H9 (cell line): Measurements from ENCODE around the gene TRAF3IP1. TPM values are rescaled to one million over a fixed set of nuclear protein-coding genes. Genes with fewer than 3 reads are reported as not detected.

Experiments used
- DNase-seq: peaks from one replicate; pipeline ENCODE4 v3.0.0-alpha.2; 2017
- H2AFZ ChIP-seq: one replicate; pipeline ENCODE4 v1.6.1; 2013; ENCODE audit warnings: mild to moderate bottlenecking, low read length, control low read depth, moderate library complexity
- H2AK5ac ChIP-seq: 2 replicates; pipeline ENCODE4 v1.6.1; 2013; ENCODE audit warnings: low read length, control low read depth, mixed read lengths; ENCODE audit not compliant: insufficient read length
- H2BK120ac ChIP-seq: one replicate; pipeline ENCODE4 v1.6.1; 2013; ENCODE audit warnings: low read depth, mild to moderate bottlenecking, low read length, control low read depth, inconsistent platforms; ENCODE audit not compliant: poor library complexity, severe bottlenecking
- H2BK12ac ChIP-seq: 2 replicates; pipeline ENCODE4 v1.6.1; 2013; ENCODE audit warnings: low read length, control low read depth, mixed read lengths, low read depth; ENCODE audit not compliant: insufficient read length
- H2BK15ac ChIP-seq: 2 replicates; pipeline ENCODE4 v1.6.1; 2013; ENCODE audit warnings: low read depth, low read length, control low read depth
- H2BK20ac ChIP-seq: one replicate; pipeline ENCODE4 v1.6.1; 2013; ENCODE audit warnings: low read depth, mild to moderate bottlenecking, low read length, control low read depth, inconsistent platforms; ENCODE audit not compliant: poor library complexity, severe bottlenecking
- H2BK5ac ChIP-seq: 2 replicates; pipeline ENCODE4 v1.6.1; 2013; ENCODE audit warnings: low read length, control low read depth, mixed read lengths; ENCODE audit not compliant: insufficient read length
- H3K14ac ChIP-seq: 2 replicates; pipeline ENCODE4 v1.6.1; 2013; ENCODE audit warnings: low read length, control low read depth; ENCODE audit not compliant: insufficient read depth
- H3K18ac ChIP-seq: 2 replicates; pipeline ENCODE4 v1.6.1; 2013; ENCODE audit warnings: low read depth, mild to moderate bottlenecking, mixed read lengths, low read length, control low read depth; ENCODE audit not compliant: insufficient read length
- H3K23ac ChIP-seq: 2 replicates; pipeline ENCODE4 v1.6.1; 2013; ENCODE audit warnings: low read length, control low read depth, mixed read lengths, low read depth; ENCODE audit not compliant: insufficient read length
- H3K23me2 ChIP-seq: 2 replicates; pipeline ENCODE4 v1.6.1; 2013; ENCODE audit warnings: low read depth, mild to moderate bottlenecking, mixed read lengths, low read length, control low read depth; ENCODE audit not compliant: insufficient read length, poor library complexity, severe bottlenecking
- H3K27ac ChIP-seq: 2 replicates; pipeline ENCODE4 v1.5.1; 2013; ENCODE audit warnings: low read length, control low read depth, mixed read lengths, low read depth; ENCODE audit not compliant: insufficient read length
- H3K27me3 ChIP-seq: 2 replicates; pipeline ENCODE4 v1.6.1; 2013; ENCODE audit warnings: low read length, control low read depth, inconsistent platforms; ENCODE audit not compliant: insufficient read depth
- H3K4ac ChIP-seq: 2 replicates; pipeline ENCODE4 v1.6.1; 2013; ENCODE audit warnings: low read depth, mild to moderate bottlenecking, control low read depth, inconsistent platforms, low read length, moderate library complexity
- H3K4me1 ChIP-seq: 2 replicates; pipeline ENCODE4 v1.6.1; 2013; ENCODE audit warnings: low read length, control low read depth, inconsistent platforms; ENCODE audit not compliant: insufficient read depth
- H3K4me2 ChIP-seq: 2 replicates; pipeline ENCODE4 v1.6.1; 2013; ENCODE audit warnings: low read length, control low read depth, mixed read lengths; ENCODE audit not compliant: insufficient read length, insufficient read depth
- H3K56ac ChIP-seq: 2 replicates; pipeline ENCODE4 v1.6.1; 2013; ENCODE audit warnings: low read depth, mild to moderate bottlenecking, mixed read lengths, low read length, control low read depth; ENCODE audit not compliant: insufficient read length
- H3K79me1 ChIP-seq: 2 replicates; pipeline ENCODE4 v1.6.1; 2013; ENCODE audit warnings: low read depth, mild to moderate bottlenecking, moderate library complexity, low read length, control low read depth, inconsistent platforms; ENCODE audit not compliant: insufficient read depth, poor library complexity, severe bottlenecking
- H3K79me2 ChIP-seq: 2 replicates; pipeline ENCODE4 v1.6.1; 2013; ENCODE audit warnings: low read length, control low read depth, inconsistent platforms; ENCODE audit not compliant: insufficient read depth
- H3K9ac ChIP-seq: 2 replicates; pipeline ENCODE4 v1.6.1; 2013; ENCODE audit warnings: low read length, control low read depth, mixed read lengths; ENCODE audit not compliant: insufficient read length; ENCODE audit errors: extremely low read depth
- H3K9me3 ChIP-seq: one replicate; pipeline ENCODE4 v1.6.1; 2013; ENCODE audit warnings: low read depth, low read length, inconsistent platforms; ENCODE audit not compliant: control insufficient read depth
- H3T11ph ChIP-seq: one replicate; pipeline ENCODE4 v1.6.1; 2013; ENCODE audit warnings: mild to moderate bottlenecking, low read length, control low read depth, inconsistent platforms
- H4K20me1 ChIP-seq: one replicate; pipeline ENCODE4 v1.6.1; 2013; ENCODE audit not compliant: control insufficient read depth, insufficient read length, insufficient read depth
- H4K5ac ChIP-seq: 2 replicates; pipeline ENCODE4 v1.6.1; 2013; ENCODE audit warnings: low read depth, mild to moderate bottlenecking, mixed read lengths, low read length, control low read depth; ENCODE audit not compliant: insufficient read length
- H4K8ac ChIP-seq: replicated peaks from 2 replicates; pipeline ENCODE4 v1.6.1; 2013; ENCODE audit warnings: low read length, control low read depth, mixed read lengths, low read depth; ENCODE audit not compliant: insufficient read length
- H4K91ac ChIP-seq: 2 replicates; pipeline ENCODE4 v1.6.1; 2013; ENCODE audit warnings: low read depth, mild to moderate bottlenecking, moderate library complexity, mixed read lengths, low read length, control low read depth; ENCODE audit not compliant: insufficient read length
- H3K27ac Mint-ChIP-seq, 3 experiments: 2 replicates in 2 of 3; 3 replicates in 1 of 3; pipeline ENCODE4 v1.8.0; 2020 to 2021; ENCODE audit warnings: mixed read lengths in 3 of 3, mild to moderate bottlenecking in 1 of 3, moderate library complexity in 1 of 3
- H3K27me3 Mint-ChIP-seq: 2 replicates; pipeline ENCODE4 v1.8.0; 2021; ENCODE audit warnings: low read depth, mild to moderate bottlenecking, moderate library complexity, mixed read lengths
- H3K36me3 Mint-ChIP-seq, 3 experiments: 2 replicates in 2 of 3; 3 replicates in 1 of 3; pipeline ENCODE4 v1.8.0; 2020 to 2021; ENCODE audit warnings: low read depth in 3 of 3, mixed read lengths in 3 of 3; ENCODE audit not compliant: insufficient read depth in 1 of 3
- H3K4me1 Mint-ChIP-seq, 2 experiments: 2 replicates each; pipeline ENCODE4 v1.8.0; 2020; ENCODE audit warnings: mixed read lengths in 2 of 2
- H3K4me3 Mint-ChIP-seq, 2 experiments: 2 replicates in 1 of 2; 3 replicates in 1 of 2; pipeline ENCODE4 v1.8.0; 2020 to 2021; ENCODE audit warnings: mild to moderate bottlenecking in 2 of 2, mixed read lengths in 2 of 2, moderate library complexity in 1 of 2
- H3K9me3 Mint-ChIP-seq, 2 experiments: 2 replicates in 1 of 2; 3 replicates in 1 of 2; pipeline ENCODE4 v1.8.0; 2020; ENCODE audit warnings: mild to moderate bottlenecking in 2 of 2, mixed read lengths in 2 of 2, moderate library complexity in 1 of 2
- WGBS: extraction: QIAGEN DNeasy Blood & Tissue Kit; methylation state at CpG from one replicate; pipeline ENCODE4 v1.1.7; 2013; ENCODE audit warnings: missing lambda C conversion rate, low lambda C conversion rate, mixed read lengths; ENCODE audit not compliant: insufficient read length; ENCODE audit errors: extremely low coverage; 5-methylcytosine and 5-hydroxymethylcytosine counted together
- total RNA-seq: library from RNA; stranded (reverse); gene quantifications from 2 replicates; pipeline ENCODE4 v1.2.1, GENCODE V29; 2021
- TF ChIP-seq, protein P1 (sequence below): fragments of 200-600 bp; sonication (generic); conservative IDR thresholded peaks from 3 replicates; pipeline ENCODE4 v1.8.0; 2021; ENCODE audit warnings: antibody characterized with exemption, mild to moderate bottlenecking

TRAF3IP1 gene
- total RNA-seq, 1 experiment from 2014 or later: 16.4 TPM

DNA sequence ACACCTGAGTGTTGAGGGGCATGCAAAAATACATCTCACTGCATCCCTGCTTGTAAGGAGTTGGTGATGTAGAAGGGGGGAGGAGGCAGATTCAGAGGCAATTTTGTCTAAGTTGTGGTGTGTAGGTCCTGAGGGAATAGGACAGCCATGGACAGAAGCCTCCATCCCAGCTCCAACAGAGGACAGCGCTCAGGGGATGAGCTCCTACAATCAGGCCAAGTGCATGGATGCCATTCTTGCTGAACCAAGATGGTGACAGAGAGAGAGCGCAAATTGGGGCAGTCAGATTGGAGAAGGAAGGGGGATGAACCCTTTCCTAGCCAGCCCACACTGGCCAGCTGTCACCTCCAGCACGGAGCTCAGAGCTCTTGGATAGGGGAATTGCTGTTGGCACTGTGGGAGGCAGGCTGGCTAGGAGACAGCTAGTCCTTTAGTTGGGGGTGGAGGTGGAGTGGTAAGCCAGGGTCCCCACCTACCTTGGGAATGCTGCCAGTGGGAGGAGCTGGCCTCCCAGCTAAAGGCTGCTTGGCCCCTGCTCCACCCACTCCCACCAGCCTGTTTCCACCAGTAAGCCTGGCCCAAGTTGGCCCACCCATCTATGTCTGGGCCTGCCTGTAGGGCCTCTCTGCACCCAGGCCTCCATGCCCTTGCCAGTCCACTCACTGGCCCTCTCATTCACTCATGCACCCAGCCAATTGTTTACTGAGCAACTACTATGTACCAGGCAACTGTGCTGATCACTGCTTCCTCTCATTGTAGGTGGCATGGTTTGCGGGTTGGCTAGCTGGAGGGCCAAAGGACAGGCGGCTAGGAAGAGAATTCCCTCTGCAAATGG, 29.4 kb upstream of the TRAF3IP1 start:
- Mint-ChIP-seq H3K4me3 (no peak overlapping the region; a peak in 1 of 5 replicates), H3K36me3 (no peaks in the 10 kb centered on the region; a peak in 1 of 7 replicates), H3K27me3 (peaks cover 24% of the 10 kb centered on the region), H3K9me3 (no peaks in the 10 kb centered on the region), H3K4me1 (peaks cover 25 to 37% of the 10 kb centered on the region in 2 experiments), H3K27ac (no peak overlapping the region)
- Histone ChIP-seq H3K79me1 (no peaks in the 10 kb centered on the region), H2BK5ac (no peak overlapping the region), H2AK5ac (no peak overlapping the region), H3K27ac (no peak overlapping the region), H3K23ac (no peak overlapping the region), H3K9me3 (no peaks in the 10 kb centered on the region), H3K23me2 (peaks cover 11% of the 10 kb centered on the region), H3K18ac (no peak overlapping the region), H3K9ac (no peak overlapping the region), H2BK20ac (no peak overlapping the region), H4K8ac (no peak overlapping the region), H2AFZ (no peak overlapping the region), H3K79me2 (no peaks in the 10 kb centered on the region), H2BK15ac (no peak overlapping the region), H3K14ac (no peak overlapping the region), H3K4ac (no peak overlapping the region), H4K91ac (no peak overlapping the region), H4K5ac (no peak overlapping the region), H3K56ac (no peak overlapping the region), H3K27me3 (no peaks in the 10 kb centered on the region), H3K4me1 (no peaks in the 10 kb centered on the region), H4K20me1 (no peaks in the 10 kb centered on the region), H3T11ph (no peak overlapping the region), H2BK120ac (no peak overlapping the region), H3K4me2 (no peak overlapping the region), H2BK12ac (no peak overlapping the region)
- no peak for DNase-seq
- TF ChIP-seq, protein P1, sequence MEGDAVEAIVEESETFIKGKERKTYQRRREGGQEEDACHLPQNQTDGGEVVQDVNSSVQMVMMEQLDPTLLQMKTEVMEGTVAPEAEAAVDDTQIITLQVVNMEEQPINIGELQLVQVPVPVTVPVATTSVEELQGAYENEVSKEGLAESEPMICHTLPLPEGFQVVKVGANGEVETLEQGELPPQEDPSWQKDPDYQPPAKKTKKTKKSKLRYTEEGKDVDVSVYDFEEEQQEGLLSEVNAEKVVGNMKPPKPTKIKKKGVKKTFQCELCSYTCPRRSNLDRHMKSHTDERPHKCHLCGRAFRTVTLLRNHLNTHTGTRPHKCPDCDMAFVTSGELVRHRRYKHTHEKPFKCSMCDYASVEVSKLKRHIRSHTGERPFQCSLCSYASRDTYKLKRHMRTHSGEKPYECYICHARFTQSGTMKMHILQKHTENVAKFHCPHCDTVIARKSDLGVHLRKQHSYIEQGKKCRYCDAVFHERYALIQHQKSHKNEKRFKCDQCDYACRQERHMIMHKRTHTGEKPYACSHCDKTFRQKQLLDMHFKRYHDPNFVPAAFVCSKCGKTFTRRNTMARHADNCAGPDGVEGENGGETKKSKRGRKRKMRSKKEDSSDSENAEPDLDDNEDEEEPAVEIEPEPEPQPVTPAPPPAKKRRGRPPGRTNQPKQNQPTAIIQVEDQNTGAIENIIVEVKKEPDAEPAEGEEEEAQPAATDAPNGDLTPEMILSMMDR: no peak
- no CpG with 5 or more reads among the region's 5 CpGs for WGBS
